SK-N-SH (cell line): ENCODE data around the gene NFASC. TPM values are rescaled to one million over a fixed set of nuclear protein-coding genes. Genes with fewer than 3 reads are reported as not detected.

Experiments used
- CTCF ChIA-PET: fragments of 300-600, 350-600 bp; formaldehyde crosslinking; extraction: SDS; loops from one replicate; lab custom pipeline; 2021; lab: Yijun Ruan, JAX
- POLR2A ChIA-PET: fragments of 350-600 bp; sonication (Branson Sonifier 250); formaldehyde crosslinking; extraction: SDS; loops from one replicate; lab custom pipeline; 2020; ENCODE audit warnings: antibody characterized with exemption, inconsistent platforms; lab: Yijun Ruan, JAX
- DNase-seq: peaks from one replicate; pipeline ENCODE4 v3.0.0; 2012
- H2AFZ ChIP-seq: fragments of 200-600 bp; sonication (generic); 2 replicates; pipeline ENCODE4 v1.8.1; 2016; ENCODE audit warnings: antibody characterized with exemption, mild to moderate bottlenecking, low read depth
- H3F3A ChIP-seq: fragments of 200-600 bp; sonication (generic); replicated peaks from 2 replicates; pipeline ENCODE3; 2016; ENCODE audit warnings: antibody characterized with exemption, mild to moderate bottlenecking; ENCODE audit not compliant: insufficient read depth
- H3K27ac ChIP-seq, 2 experiments: fragments of 200-500 bp in 1 of 2; fragments of 200-600 bp in 1 of 2; sonication (Bioruptor generic) in 1 of 2; sonication (generic), shearing (Covaris generic) in 1 of 2; 2 replicates each; pipeline versions ENCODE4 v1.5.1 to v1.6.1; 2014 to 2016; ENCODE audit warnings: low read depth in 2 of 2, inconsistent platforms in 1 of 2, low read length in 1 of 2, mild to moderate bottlenecking in 1 of 2, mixed read lengths in 1 of 2
- H3K27me3 ChIP-seq: fragments of 200-600 bp; sonication (generic), shearing (Covaris generic); 2 replicates; pipeline ENCODE4 v1.6.1; 2016; ENCODE audit warnings: mixed run types; ENCODE audit not compliant: insufficient read depth
- H3K36me3 ChIP-seq, 2 experiments: fragments of 200-500 bp in 1 of 2; fragments of 200-600 bp in 1 of 2; sonication (Bioruptor generic) in 1 of 2; sonication (generic) in 1 of 2; replicated peaks in 1 of 2; 2 replicates each; pipeline versions ENCODE3 to v1.5.1; 2014 to 2016; ENCODE audit warnings: low read length in 1 of 2, mild to moderate bottlenecking in 1 of 2; ENCODE audit not compliant: insufficient read depth in 2 of 2, control insufficient read depth in 1 of 2
- H3K4me1 ChIP-seq, 2 experiments: fragments of 200-500 bp in 1 of 2; fragments of 200-600 bp in 1 of 2; sonication (Bioruptor generic) in 1 of 2; sonication (generic), shearing (Covaris generic) in 1 of 2; 2 replicates each; pipeline versions ENCODE4 v1.5.1 to v1.6.1; 2014 to 2016; ENCODE audit warnings: low read depth in 1 of 2, low read length in 1 of 2, mixed run types in 1 of 2; ENCODE audit not compliant: insufficient read depth in 2 of 2, control insufficient read depth in 1 of 2
- H3K4me2 ChIP-seq: fragments of 200-600 bp; sonication (generic), shearing (Covaris generic); 2 replicates; pipeline ENCODE4 v1.6.1; 2017; ENCODE audit warnings: mixed run types
- H3K4me3 ChIP-seq, 2 experiments: fragments of 200-500 bp in 1 of 2; fragments of 200-600 bp in 1 of 2; sonication (Bioruptor generic) in 1 of 2; sonication (generic), shearing (Covaris generic) in 1 of 2; 2 replicates each; pipeline versions ENCODE4 v1.5.1 to v1.8.1; 2014 to 2016; ENCODE audit warnings: low read depth in 2 of 2, inconsistent platforms in 1 of 2, low read length in 1 of 2, mild to moderate bottlenecking in 1 of 2, mixed read lengths in 1 of 2, moderate library complexity in 1 of 2
- H3K79me2 ChIP-seq: fragments of 200-600 bp; sonication (generic); 2 replicates; pipeline ENCODE4 v1.8.1; 2017; ENCODE audit warnings: mild to moderate bottlenecking; ENCODE audit not compliant: insufficient read depth
- H3K9ac ChIP-seq: fragments of 200-600 bp; sonication (generic); 2 replicates; pipeline ENCODE4 v1.6.1; 2017; ENCODE audit warnings: mixed run types
- H3K9me2 ChIP-seq: fragments of 200-600 bp; sonication (generic); 2 replicates; pipeline ENCODE4 v1.6.1; 2017; ENCODE audit warnings: mixed run types
- H3K9me3 ChIP-seq: fragments of 200-600 bp; sonication (generic); 2 replicates; pipeline ENCODE4 v1.6.1; 2017; ENCODE audit warnings: mixed run types, mild to moderate bottlenecking, moderate library complexity
- H4K20me1 ChIP-seq: fragments of 200-600 bp; sonication (generic); 2 replicates; pipeline ENCODE4 v1.6.1; 2017; ENCODE audit warnings: mild to moderate bottlenecking, mixed run types; ENCODE audit not compliant: insufficient read depth
- CHD2 ChIP-seq: fragments of 150-350 bp; IDR thresholded peaks from 2 replicates; pipeline ENCODE4 v1.6.1; 2018; ENCODE audit warnings: low read length; ENCODE audit not compliant: partially characterized antibody
- CTCF ChIP-seq: fragments of 200-600 bp; sonication (generic); IDR thresholded peaks from 2 replicates; pipeline ENCODE4 v1.6.1; 2017; ENCODE audit warnings: antibody characterized with exemption, mild to moderate bottlenecking, moderate library complexity
- ELF1 ChIP-seq: IDR thresholded peaks from 2 replicates; pipeline ENCODE4 v1.4.0; 2012
- EP300 ChIP-seq, 2 experiments: IDR thresholded peaks; 2 replicates each; pipeline versions ENCODE4 v1.4.0 to v1.6.1; 2012; ENCODE audit warnings: borderline replicate concordance in 1 of 2, low read depth in 1 of 2, low read length in 1 of 2
- EZH2phosphoT487 ChIP-seq: fragments of 200-600 bp; sonication (generic); IDR thresholded peaks from 2 replicates; pipeline ENCODE4 v1.6.1; 2017; ENCODE audit warnings: low read depth, mixed run types, mild to moderate bottlenecking, antibody characterized with exemption, moderate library complexity, borderline replicate concordance
- FOSL2 ChIP-seq: IDR thresholded peaks from 2 replicates; pipeline ENCODE4 v1.4.0; 2012; ENCODE audit warnings: low read depth, mild to moderate bottlenecking, moderate library complexity, borderline replicate concordance
- FOXM1 ChIP-seq: IDR thresholded peaks from 2 replicates; pipeline ENCODE4 v1.4.0; 2012; ENCODE audit warnings: low read depth, mild to moderate bottlenecking
- IRF3 ChIP-seq: fragments of 150-350 bp; IDR thresholded peaks from 2 replicates; pipeline ENCODE4 v1.6.1; 2016; ENCODE audit warnings: mild to moderate bottlenecking, low read depth, low read length
- JUND ChIP-seq: IDR thresholded peaks from 2 replicates; pipeline ENCODE4 v1.4.0; 2012
- MXI1 ChIP-seq: IDR thresholded peaks from 2 replicates; pipeline ENCODE4 v1.6.1; 2012; ENCODE audit warnings: mild to moderate bottlenecking, low read depth, low read length, improper control_type of control experiment
- NRF1 ChIP-seq: IDR thresholded peaks from 2 replicates; pipeline ENCODE4 v1.6.1; 2012; ENCODE audit warnings: low read depth, mild to moderate bottlenecking, low read length
- PBX3 ChIP-seq: IDR thresholded peaks from 2 replicates; pipeline ENCODE4; 2012
- POLR2AphosphoS5 ChIP-seq: IDR thresholded peaks from 2 replicates; pipeline ENCODE4 v1.6.1; 2012; ENCODE audit warnings: low read depth, low read length
- RAD21 ChIP-seq: IDR thresholded peaks from 2 replicates; pipeline ENCODE4 v1.6.1; 2012; ENCODE audit warnings: mild to moderate bottlenecking, low read length
- RFX5 ChIP-seq: IDR thresholded peaks from 2 replicates; pipeline ENCODE4 v1.6.1; 2012; ENCODE audit warnings: mild to moderate bottlenecking, improper control_type of control experiment, low read length
- RXRA ChIP-seq: IDR thresholded peaks from 2 replicates; pipeline ENCODE4 v1.4.0; 2012; ENCODE audit warnings: low read depth, mild to moderate bottlenecking, borderline replicate concordance
- SMC3 ChIP-seq: IDR thresholded peaks from 2 replicates; pipeline ENCODE4 v1.6.1; 2012; ENCODE audit warnings: low read depth, low read length, improper control_type of control experiment
- TAF1 ChIP-seq: IDR thresholded peaks from 2 replicates; pipeline ENCODE4 v1.6.1; 2012; ENCODE audit warnings: low read depth, mild to moderate bottlenecking, low read length, moderate library complexity, borderline replicate concordance
- TEAD4 ChIP-seq: IDR thresholded peaks from 2 replicates; pipeline ENCODE4 v1.4.0; 2012; ENCODE audit warnings: mild to moderate bottlenecking, borderline replicate concordance; ENCODE audit not compliant: insufficient read depth
- USF1 ChIP-seq: IDR thresholded peaks from 2 replicates; pipeline ENCODE4 v1.4.0; 2012; ENCODE audit warnings: low read depth, borderline replicate concordance
- YY1 ChIP-seq: IDR thresholded peaks from 2 replicates; pipeline ENCODE4 v1.4.0; 2012; ENCODE audit warnings: low read depth, mild to moderate bottlenecking
- ZBTB33 ChIP-seq: IDR thresholded peaks from 2 replicates; pipeline ENCODE4 v1.4.0; 2012; ENCODE audit warnings: low read depth, borderline replicate concordance
- WGBS: methylation state at CpG from one replicate; pipeline ENCODE4 v1.1.6; 2017; ENCODE audit warnings: low lambda C conversion rate; 5-methylcytosine and 5-hydroxymethylcytosine counted together
- polyA plus RNA-seq, 3 experiments: library from polyadenylated mRNA; depleted of rRNA; stranded (reverse); fragments of >200 nt; gene quantifications; 2 replicates each; pipeline ENCODE4 v1.2.3, GENCODE V29; 2012

Gene NFASC
- polyA plus RNA-seq, 1 of the 3 experiments (the other 2 are of a cell fraction) = 6.0 TPM

- H3K4me1 ChIP-seq = no peaks in the 10 kb centered on the region
- WGBS = 47% methylated on average over 3 of the region's 3 CpGs
- no peak overlapping the region for H3K9ac ChIP-seq
- H2AFZ ChIP-seq = no peak overlapping the region
- H3K27me3 ChIP-seq = no peaks in the 10 kb centered on the region; the same call in 1 of the 2 replicates
- H4K20me1 ChIP-seq = no peaks in the 10 kb centered on the region
- no peaks in the 10 kb centered on the region for H3F3A ChIP-seq
- no peaks in the 10 kb centered on the region for H3K36me3 ChIP-seq
- H3K79me2 ChIP-seq = no peaks in the 10 kb centered on the region
- no peak overlapping the region for H3K4me2 ChIP-seq
- H3K27ac ChIP-seq = no peak overlapping the region
- H3K4me3 ChIP-seq = no peak overlapping the region
- no peaks in the 10 kb centered on the region for H3K9me3 ChIP-seq
- CTCF ChIA-PET = interaction anchor here (0.6 to 11.6 kb wide), 6 partner anchors 11 to 211 kb away, joined by 3 to 130 read pairs (median 4); no protein-coding TSS in a partner anchor
- TF ChIP-seq FOXM1 = no peak
- TF ChIP-seq CTCF = no peak
- TF ChIP-seq MXI1 = no peak
- TF ChIP-seq POLR2AphosphoS5 = no peak
- no peak for TF ChIP-seq ZBTB33
- TF ChIP-seq YY1 = no peak
- no peak for TF ChIP-seq RFX5
- no peak for TF ChIP-seq EZH2phosphoT487
- no peak for TF ChIP-seq ELF1
- TF ChIP-seq, all 33 proteins: peak for 0
- POLR2A ChIA-PET = no interaction called here
- no peak for DNase-seq
- no peaks in the 10 kb centered on the region for H3K9me2 ChIP-seq
Measured at GRCh38 chr1:204930155-204930523, 59.5 kb downstream of the NFASC start.

GRCh38 chr1:204931313-204931712 lies 60.7 kb downstream of the NFASC start:
- Histone ChIP-seq H3K9me3 (no peaks in the 10 kb centered on the region), H3F3A (no peaks in the 10 kb centered on the region), H3K9me2 (no peaks in the 10 kb centered on the region), H3K27ac (no peak overlapping the region), H3K4me3 (no peak overlapping the region), H2AFZ (no peak overlapping the region), H3K9ac (no peak overlapping the region), H3K36me3 (no peaks in the 10 kb centered on the region), H4K20me1 (no peaks in the 10 kb centered on the region), H3K79me2 (no peaks in the 10 kb centered on the region), H3K4me1 (no peaks in the 10 kb centered on the region), H3K4me2 (no peak overlapping the region), H3K27me3 (no peaks in the 10 kb centered on the region; the same call in 1 of the 2 replicates)
- POLR2A ChIA-PET = interaction anchor here (0.6 kb wide), 1 partner anchor 34 kb away, joined by 3 read pairs; no protein-coding TSS in a partner anchor
- WGBS = 77% methylated on average over 1 of the region's 1 CpG
- CTCF ChIA-PET = interaction anchor here (0.7 to 11.6 kb wide), 7 partner anchors 10 to 365 kb away, joined by 3 to 130 read pairs (median 4); no protein-coding TSS in a partner anchor
- no peak for DNase-seq
- no peak for TF ChIP-seq EP300 (IDR thresholded peaks at IDR 0.05; ENCODE audit: borderline replicate concordance in 1 of 2, low read depth in 1 of 2, low read length in 1 of 2)
- no peak for TF ChIP-seq FOSL2
- no peak for TF ChIP-seq CHD2
- TF ChIP-seq JUND = no peak
- TF ChIP-seq TAF1 = no peak
- no peak for TF ChIP-seq SMC3
- TF ChIP-seq PBX3 = no peak
- no peak for TF ChIP-seq RAD21
- TF ChIP-seq IRF3 = no peak
- TF ChIP-seq RXRA = no peak
- no peak for TF ChIP-seq EZH2phosphoT487
- no peak for TF ChIP-seq YY1
- TF ChIP-seq NRF1 = no peak
- TF ChIP-seq USF1 = no peak
- no peak for TF ChIP-seq TEAD4
